D721Med (cell line): Measurements from ENCODE around the gene USP48.

ENCODE experiments used
- DNase-seq: peaks from one replicate; pipeline ENCODE4 v3.0.0; 2011; ENCODE audit warnings: low spot score; ENCODE audit not compliant: insufficient read length
- FAIRE-seq: peaks from 2 replicates; lab custom pipeline; 2011; peaks lifted over from hg19 to GRCh38; lab: Jason Lieb, UNC
- CTCF ChIP-seq: IDR thresholded peaks from 2 replicates; pipeline ENCODE4 v1.5.1; 2012; ENCODE audit warnings: mild to moderate bottlenecking, control low read depth; ENCODE audit not compliant: insufficient read depth; ENCODE audit errors: missing control alignments

Gene USP48

DNA sequence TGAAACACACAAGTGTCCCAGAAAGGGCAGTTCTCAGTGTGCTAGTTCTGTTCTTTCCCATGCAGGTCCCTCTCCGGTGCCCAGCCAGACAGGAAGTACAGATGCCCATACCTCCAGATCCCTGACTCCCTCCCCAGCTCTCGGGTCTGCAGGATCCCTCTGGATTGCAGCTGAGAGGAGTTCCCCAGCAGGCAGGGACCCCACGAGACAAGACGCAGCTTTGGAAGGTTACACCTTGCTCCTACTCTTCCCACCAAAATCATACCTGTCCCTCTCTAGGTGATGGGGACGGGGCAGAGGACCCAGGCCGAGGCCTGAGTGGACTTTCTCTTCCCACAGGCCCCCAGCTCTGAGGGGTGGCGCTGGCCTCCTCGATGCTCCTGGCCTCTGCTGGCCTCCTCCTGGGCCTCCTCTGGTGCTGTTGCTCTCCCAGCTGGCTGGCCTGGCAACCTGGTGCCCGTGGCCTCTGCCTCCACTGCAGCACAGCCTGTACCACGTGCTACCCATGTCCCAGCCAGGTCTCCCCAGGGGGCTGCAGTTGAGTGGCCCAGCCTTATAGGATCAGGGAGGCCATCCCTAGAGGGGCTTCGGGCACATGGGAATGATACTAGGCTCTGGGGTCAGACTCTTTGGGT is 38.6 kb upstream of the USP48 start:
- DNase-seq (no peak), FAIRE-seq (no peak)
- no peak for TF ChIP-seq CTCF

- DNase-seq (no peak), FAIRE-seq (no peak)
- TF ChIP-seq CTCF, result no peak
Observed at GRCh38 chr1:21820597-21821232, 37.8 kb upstream of the USP48 start.

DNA sequence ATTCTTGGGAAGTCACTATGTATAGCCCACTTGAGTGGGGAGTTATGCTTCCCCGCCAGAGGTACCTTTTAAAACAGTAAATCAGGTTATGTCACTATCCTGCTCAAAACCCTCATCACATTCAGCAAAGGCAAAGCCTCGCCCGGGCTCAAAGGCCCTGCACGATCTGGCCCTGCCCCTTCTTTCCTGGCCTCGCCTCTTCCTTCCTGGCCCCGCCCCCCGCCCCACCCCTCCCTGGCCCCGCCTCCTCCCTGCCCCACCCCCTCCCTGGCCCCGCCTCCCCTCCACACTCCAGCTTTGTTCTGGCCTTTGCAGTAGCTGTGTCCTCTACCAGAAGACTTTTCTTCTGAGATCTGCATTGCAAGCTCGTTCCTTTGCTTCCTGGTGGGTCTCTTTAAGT is 35.7 kb upstream of the USP48 start:
- DNase-seq (no peak), FAIRE-seq (no peak)
- no peak for TF ChIP-seq CTCF

GRCh38 chr1:21816602-21817302 is 33.8 kb upstream of the USP48 start:
- no peak for DNase-seq
- no peak for FAIRE-seq
- no peak for TF ChIP-seq CTCF

DNA sequence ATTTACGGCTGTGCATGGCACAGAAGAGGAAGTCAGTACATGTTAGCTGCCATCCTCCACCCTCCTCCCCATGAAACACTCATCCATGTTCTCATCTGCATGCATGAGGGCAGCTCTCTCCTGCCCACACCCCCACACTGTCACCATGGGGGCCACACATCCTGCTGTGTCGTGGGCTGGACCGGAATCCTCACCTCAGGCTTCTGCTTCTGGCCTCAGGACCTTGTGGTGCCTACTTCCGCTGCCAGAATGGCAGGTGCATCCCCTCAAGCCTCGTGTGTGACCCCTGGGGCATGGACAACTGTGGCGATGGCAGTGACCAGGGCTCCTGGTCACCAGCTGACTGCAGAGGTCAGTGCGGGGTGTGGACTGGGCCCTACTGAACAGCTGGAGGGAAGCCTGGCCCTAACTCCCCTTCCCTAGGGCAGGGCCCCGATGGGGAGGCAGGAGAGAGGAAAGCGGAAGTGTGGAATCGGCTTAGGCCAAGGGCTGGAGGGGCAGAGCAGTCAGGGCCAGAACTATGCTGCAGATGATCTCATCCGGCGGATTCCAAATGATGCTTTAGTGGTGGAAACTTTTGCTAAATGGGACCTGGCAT is 32.9 kb upstream of the USP48 start:
- TF ChIP-seq CTCF, result no peak
- DNase-seq, result no peak

GRCh38 chr1:21814981-21815582 is 32.1 kb upstream of the USP48 start:
- FAIRE-seq, result no peak

More for the DNA sequence above, 32.9 kb upstream of the USP48 start:
- no peak for FAIRE-seq

More at GRCh38 chr1:21814981-21815582, 32.1 kb upstream of the USP48 start:
- no peak for TF ChIP-seq CTCF
- no peak for DNase-seq
